ENCODE data around the gene DLL4. TPM values are rescaled to one million over a fixed set of nuclear protein-coding genes. Genes with fewer than 3 reads are reported as not detected.

The DLL4 gene
- total RNA-seq, 4 donors from 2014 or later: 18.2 to 31.1 (median 22.6) TPM

GRCh38 chr15:40906991-40907802 lies 21.9 kb upstream of the DLL4 start:
- Histone ChIP-seq H3K4me1 (peaks cover 0 to 5% of the 10 kb centered on the region in 2 donors), H3K27me3 (no peaks in the 10 kb centered on the region), H3K4me3 (peak overlapping the region; percentile 21 to 38), H3K36me3 (no peaks in the 10 kb centered on the region), H3K9me3 (no peaks in the 10 kb centered on the region), H3K27ac (peak overlapping the region; percentile 77 to 79)
- TF ChIP-seq CTCF (IDR thresholded peaks at IDR 0.05) (no peak), POLR2A (IDR thresholded peaks at IDR 0.05) (peak in 1 of 2 donors; percentile 23)
- peak in 1 of 2 donors; percentile 61 for DNase-seq
- intact Hi-C loops (cut with DNase I; ENCODE audit: low total_unique reads): loop anchor here (10.0 kb wide), 1 partner anchor 118 kb away; no protein-coding TSS in a partner anchor

- H3K27me3 ChIP-seq: no peaks in the 10 kb centered on the region
- H3K4me1 ChIP-seq: peaks cover 0 to 5% of the 10 kb centered on the region in 2 donors
- no peak for DNase-seq
- no peak overlapping the region for H3K4me3 ChIP-seq
- peak overlapping the region in 1 of 2 donors; percentile 79 for H3K27ac ChIP-seq
- intact Hi-C loops (cut with DNase I; ENCODE audit: low total_unique reads): loop anchor here (10.0 kb wide), 1 partner anchor 117 kb away; no protein-coding TSS in a partner anchor
- no peaks in the 10 kb centered on the region for H3K9me3 ChIP-seq
- TF ChIP-seq CTCF (IDR thresholded peaks at IDR 0.05): no peak
- no peak for TF ChIP-seq POLR2A (IDR thresholded peaks at IDR 0.05)
- H3K36me3 ChIP-seq: no peaks in the 10 kb centered on the region
Observed at GRCh38 chr15:40908095-40908494, 21.0 kb upstream of the DLL4 start.

GRCh38 chr15:40909662-40910630 lies 19.2 kb upstream of the DLL4 start:
- no peak overlapping the region for H3K27ac ChIP-seq
- TF ChIP-seq CTCF (IDR thresholded peaks at IDR 0.05) (no peak), POLR2A (IDR thresholded peaks at IDR 0.05) (no peak)
- H3K4me1 ChIP-seq: peaks cover 0 to 5% of the 10 kb centered on the region in 2 donors
- no peaks in the 10 kb centered on the region for H3K9me3 ChIP-seq
- H3K4me3 ChIP-seq: no peak overlapping the region
- H3K36me3 ChIP-seq: no peaks in the 10 kb centered on the region
- intact Hi-C loops (cut with DNase I; ENCODE audit: low total_unique reads): loop anchor here (10.0 kb wide), 1 partner anchor 115 kb away; no protein-coding TSS in a partner anchor
- no peak for DNase-seq
- H3K27me3 ChIP-seq: no peaks in the 10 kb centered on the region

- Histone ChIP-seq H3K9me3 (no peaks in the 10 kb centered on the region), H3K36me3 (no peaks in the 10 kb centered on the region), H3K27me3 (no peaks in the 10 kb centered on the region), H3K27ac (no peak overlapping the region), H3K4me3 (no peak overlapping the region), H3K4me1 (no peaks in the 10 kb centered on the region)
- TF ChIP-seq POLR2A (IDR thresholded peaks at IDR 0.05) (no peak), CTCF (IDR thresholded peaks at IDR 0.05) (no peak)
- intact Hi-C loops (cut with DNase I; ENCODE audit: low total_unique reads): no loop called here
- DNase-seq: no peak
Observed at GRCh38 chr15:40911141-40911540, 18.0 kb upstream of the DLL4 start.

Measured in uterus (tissue), 4 donors.